B cell (primary cell): ENCODE measurements around the gene ATP11B.
"Not testable (repeated sequence)": the region's sequence is repeated elsewhere in the genome, so short reads cannot be mapped to it uniquely, and the experiment has no call there.

Experiments used
- EZH2 ChIP-seq: IDR thresholded peaks from 2 replicates; pipeline ENCODE4 v1.6.1; 2012; ENCODE audit warnings: borderline replicate concordance, low read depth, mild to moderate bottlenecking, moderate library complexity, low read length; ENCODE audit not compliant: insufficient read depth, poor library complexity, severe bottlenecking
- TF ChIP-seq, protein P1 (sequence below): fragments of 200-600 bp; IDR thresholded peaks from one replicate; pipeline ENCODE4 v1.8.0; 2022; ENCODE audit warnings: antibody characterized with exemption, mild to moderate bottlenecking

DNA sequence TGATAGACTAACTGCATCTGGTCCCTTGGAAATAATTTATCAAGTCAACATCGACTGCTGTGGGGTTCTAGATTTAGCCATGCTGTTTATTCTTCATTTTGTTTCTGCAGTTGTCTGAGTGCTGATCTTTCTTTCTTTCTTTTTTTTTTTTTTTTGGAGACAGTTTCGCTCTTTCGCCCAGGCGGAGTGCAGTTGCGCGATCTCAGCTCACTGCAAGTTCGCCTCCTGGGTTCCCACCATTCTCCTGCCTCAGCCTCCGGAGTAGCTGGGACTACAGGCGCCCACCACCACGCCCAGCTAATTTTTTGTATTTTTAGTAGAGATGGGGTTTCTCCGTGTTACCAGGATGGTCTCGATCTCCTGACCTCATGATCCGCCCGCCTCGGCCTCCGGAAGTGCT lies 5.8 kb downstream of the ATP11B start:
- TF ChIP-seq, protein P1, sequence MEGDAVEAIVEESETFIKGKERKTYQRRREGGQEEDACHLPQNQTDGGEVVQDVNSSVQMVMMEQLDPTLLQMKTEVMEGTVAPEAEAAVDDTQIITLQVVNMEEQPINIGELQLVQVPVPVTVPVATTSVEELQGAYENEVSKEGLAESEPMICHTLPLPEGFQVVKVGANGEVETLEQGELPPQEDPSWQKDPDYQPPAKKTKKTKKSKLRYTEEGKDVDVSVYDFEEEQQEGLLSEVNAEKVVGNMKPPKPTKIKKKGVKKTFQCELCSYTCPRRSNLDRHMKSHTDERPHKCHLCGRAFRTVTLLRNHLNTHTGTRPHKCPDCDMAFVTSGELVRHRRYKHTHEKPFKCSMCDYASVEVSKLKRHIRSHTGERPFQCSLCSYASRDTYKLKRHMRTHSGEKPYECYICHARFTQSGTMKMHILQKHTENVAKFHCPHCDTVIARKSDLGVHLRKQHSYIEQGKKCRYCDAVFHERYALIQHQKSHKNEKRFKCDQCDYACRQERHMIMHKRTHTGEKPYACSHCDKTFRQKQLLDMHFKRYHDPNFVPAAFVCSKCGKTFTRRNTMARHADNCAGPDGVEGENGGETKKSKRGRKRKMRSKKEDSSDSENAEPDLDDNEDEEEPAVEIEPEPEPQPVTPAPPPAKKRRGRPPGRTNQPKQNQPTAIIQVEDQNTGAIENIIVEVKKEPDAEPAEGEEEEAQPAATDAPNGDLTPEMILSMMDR: not testable (repeated sequence)
- TF ChIP-seq EZH2: not testable (repeated sequence)
